H1 (cell line): ENCODE results near the gene C18orf63. TPM values are rescaled to one million over a fixed set of nuclear protein-coding genes. Genes with fewer than 3 reads are reported as not detected.

Experiments used
- HDAC6 ChIP-seq: IDR thresholded peaks from one replicate; pipeline ENCODE4 v1.7.1; 2012; ENCODE audit warnings: low read depth, mild to moderate bottlenecking, inconsistent platforms, low read length, moderate library complexity
- TEAD4 ChIP-seq: IDR thresholded peaks from 2 replicates; pipeline ENCODE4 v1.6.1; 2012; ENCODE audit warnings: low read depth, low read length, inconsistent platforms, mixed read lengths
- YY1 ChIP-seq: IDR thresholded peaks from 2 replicates; pipeline ENCODE4 v1.6.1; 2011; ENCODE audit warnings: low read depth, mild to moderate bottlenecking, low read length
- polyA plus RNA-seq, 7 experiments: library from polyadenylated mRNA; depleted of rRNA in 3 of 7; stranded (reverse) in 5 of 7; unstranded in 2 of 7; fragments of >200 nt in 5 of 7; fragments of 200-250 nt in 2 of 7; gene quantifications; 1 replicate in 5 of 7; 2 replicates in 1 of 7; 4 replicates in 1 of 7; pipeline versions ENCODE4 v1.2.1 to v1.2.3, GENCODE V29; 2011 to 2013; ENCODE audit warnings: missing spikeins in 2 of 7, mixed read lengths in 2 of 7
- total RNA-seq: library from RNA; stranded (reverse); fragmentation: NEBNext Ultra II Directional; extraction: Animal tissue kit (Norgen Biotek cat#: 25700); gene quantifications from 2 replicates; pipeline ENCODE4 v1.2.1, GENCODE V29; 2021
- TF ChIP-seq, protein P1 (sequence below): fragments of 300-600 bp; sonication (generic); IDR thresholded peaks from 2 replicates; pipeline ENCODE4 v1.7.1; 2012; ENCODE audit warnings: low read length, moderate library complexity, mild to moderate bottlenecking, inconsistent platforms; ENCODE audit not compliant: insufficient replicate concordance
- TF ChIP-seq, protein P2 (sequence below): IDR thresholded peaks from 2 replicates; pipeline ENCODE4 v1.6.1; 2012; ENCODE audit warnings: low read length, inconsistent platforms

C18orf63 gene
- total and polyA plus RNA-seq, 2 of the 8 experiments (the other 6 are each of a cell fraction or from before 2014, with no cell fraction given), result not detected

DNA sequence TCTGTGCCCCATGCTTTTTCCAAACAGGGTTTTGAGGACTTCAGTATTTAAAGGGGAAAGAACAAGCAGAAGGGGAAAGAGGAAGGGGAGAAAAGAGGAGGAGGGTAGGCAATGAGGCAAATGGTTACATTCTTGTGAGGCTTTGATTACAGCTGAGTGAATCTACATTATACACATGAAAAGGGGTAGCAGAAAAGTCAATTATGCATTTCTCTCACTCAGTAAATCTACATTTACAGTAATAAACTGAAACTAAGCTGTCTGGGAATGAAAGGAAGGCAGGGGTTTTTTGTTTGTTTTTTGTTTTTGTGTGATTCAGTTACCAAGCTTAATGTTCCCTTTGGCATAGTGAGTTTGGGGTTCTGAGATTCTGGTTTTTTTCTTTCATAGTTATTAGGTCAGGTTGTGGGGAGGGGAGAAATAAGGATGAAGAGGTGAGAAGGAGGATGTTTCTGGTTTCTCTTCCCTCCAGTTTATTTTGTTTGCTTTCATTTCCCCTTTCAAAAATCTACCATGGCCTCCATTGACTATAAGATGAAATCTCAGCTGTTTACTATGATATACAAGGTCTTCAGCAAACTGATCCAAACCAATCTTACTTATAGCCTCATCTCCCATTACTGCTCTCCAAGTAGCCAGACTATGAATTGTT is 18.7 kb downstream of the C18orf63 start (continued):
- TF ChIP-seq, protein P1, sequence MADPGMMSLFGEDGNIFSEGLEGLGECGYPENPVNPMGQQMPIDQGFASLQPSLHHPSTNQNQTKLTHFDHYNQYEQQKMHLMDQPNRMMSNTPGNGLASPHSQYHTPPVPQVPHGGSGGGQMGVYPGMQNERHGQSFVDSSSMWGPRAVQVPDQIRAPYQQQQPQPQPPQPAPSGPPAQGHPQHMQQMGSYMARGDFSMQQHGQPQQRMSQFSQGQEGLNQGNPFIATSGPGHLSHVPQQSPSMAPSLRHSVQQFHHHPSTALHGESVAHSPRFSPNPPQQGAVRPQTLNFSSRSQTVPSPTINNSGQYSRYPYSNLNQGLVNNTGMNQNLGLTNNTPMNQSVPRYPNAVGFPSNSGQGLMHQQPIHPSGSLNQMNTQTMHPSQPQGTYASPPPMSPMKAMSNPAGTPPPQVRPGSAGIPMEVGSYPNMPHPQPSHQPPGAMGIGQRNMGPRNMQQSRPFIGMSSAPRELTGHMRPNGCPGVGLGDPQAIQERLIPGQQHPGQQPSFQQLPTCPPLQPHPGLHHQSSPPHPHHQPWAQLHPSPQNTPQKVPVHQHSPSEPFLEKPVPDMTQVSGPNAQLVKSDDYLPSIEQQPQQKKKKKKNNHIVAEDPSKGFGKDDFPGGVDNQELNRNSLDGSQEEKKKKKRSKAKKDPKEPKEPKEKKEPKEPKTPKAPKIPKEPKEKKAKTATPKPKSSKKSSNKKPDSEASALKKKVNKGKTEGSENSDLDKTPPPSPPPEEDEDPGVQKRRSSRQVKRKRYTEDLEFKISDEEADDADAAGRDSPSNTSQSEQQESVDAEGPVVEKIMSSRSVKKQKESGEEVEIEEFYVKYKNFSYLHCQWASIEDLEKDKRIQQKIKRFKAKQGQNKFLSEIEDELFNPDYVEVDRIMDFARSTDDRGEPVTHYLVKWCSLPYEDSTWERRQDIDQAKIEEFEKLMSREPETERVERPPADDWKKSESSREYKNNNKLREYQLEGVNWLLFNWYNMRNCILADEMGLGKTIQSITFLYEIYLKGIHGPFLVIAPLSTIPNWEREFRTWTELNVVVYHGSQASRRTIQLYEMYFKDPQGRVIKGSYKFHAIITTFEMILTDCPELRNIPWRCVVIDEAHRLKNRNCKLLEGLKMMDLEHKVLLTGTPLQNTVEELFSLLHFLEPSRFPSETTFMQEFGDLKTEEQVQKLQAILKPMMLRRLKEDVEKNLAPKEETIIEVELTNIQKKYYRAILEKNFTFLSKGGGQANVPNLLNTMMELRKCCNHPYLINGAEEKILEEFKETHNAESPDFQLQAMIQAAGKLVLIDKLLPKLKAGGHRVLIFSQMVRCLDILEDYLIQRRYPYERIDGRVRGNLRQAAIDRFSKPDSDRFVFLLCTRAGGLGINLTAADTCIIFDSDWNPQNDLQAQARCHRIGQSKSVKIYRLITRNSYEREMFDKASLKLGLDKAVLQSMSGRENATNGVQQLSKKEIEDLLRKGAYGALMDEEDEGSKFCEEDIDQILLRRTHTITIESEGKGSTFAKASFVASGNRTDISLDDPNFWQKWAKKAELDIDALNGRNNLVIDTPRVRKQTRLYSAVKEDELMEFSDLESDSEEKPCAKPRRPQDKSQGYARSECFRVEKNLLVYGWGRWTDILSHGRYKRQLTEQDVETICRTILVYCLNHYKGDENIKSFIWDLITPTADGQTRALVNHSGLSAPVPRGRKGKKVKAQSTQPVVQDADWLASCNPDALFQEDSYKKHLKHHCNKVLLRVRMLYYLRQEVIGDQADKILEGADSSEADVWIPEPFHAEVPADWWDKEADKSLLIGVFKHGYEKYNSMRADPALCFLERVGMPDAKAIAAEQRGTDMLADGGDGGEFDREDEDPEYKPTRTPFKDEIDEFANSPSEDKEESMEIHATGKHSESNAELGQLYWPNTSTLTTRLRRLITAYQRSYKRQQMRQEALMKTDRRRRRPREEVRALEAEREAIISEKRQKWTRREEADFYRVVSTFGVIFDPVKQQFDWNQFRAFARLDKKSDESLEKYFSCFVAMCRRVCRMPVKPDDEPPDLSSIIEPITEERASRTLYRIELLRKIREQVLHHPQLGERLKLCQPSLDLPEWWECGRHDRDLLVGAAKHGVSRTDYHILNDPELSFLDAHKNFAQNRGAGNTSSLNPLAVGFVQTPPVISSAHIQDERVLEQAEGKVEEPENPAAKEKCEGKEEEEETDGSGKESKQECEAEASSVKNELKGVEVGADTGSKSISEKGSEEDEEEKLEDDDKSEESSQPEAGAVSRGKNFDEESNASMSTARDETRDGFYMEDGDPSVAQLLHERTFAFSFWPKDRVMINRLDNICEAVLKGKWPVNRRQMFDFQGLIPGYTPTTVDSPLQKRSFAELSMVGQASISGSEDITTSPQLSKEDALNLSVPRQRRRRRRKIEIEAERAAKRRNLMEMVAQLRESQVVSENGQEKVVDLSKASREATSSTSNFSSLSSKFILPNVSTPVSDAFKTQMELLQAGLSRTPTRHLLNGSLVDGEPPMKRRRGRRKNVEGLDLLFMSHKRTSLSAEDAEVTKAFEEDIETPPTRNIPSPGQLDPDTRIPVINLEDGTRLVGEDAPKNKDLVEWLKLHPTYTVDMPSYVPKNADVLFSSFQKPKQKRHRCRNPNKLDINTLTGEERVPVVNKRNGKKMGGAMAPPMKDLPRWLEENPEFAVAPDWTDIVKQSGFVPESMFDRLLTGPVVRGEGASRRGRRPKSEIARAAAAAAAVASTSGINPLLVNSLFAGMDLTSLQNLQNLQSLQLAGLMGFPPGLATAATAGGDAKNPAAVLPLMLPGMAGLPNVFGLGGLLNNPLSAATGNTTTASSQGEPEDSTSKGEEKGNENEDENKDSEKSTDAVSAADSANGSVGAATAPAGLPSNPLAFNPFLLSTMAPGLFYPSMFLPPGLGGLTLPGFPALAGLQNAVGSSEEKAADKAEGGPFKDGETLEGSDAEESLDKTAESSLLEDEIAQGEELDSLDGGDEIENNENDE, result no peak
- TF ChIP-seq, protein P2, sequence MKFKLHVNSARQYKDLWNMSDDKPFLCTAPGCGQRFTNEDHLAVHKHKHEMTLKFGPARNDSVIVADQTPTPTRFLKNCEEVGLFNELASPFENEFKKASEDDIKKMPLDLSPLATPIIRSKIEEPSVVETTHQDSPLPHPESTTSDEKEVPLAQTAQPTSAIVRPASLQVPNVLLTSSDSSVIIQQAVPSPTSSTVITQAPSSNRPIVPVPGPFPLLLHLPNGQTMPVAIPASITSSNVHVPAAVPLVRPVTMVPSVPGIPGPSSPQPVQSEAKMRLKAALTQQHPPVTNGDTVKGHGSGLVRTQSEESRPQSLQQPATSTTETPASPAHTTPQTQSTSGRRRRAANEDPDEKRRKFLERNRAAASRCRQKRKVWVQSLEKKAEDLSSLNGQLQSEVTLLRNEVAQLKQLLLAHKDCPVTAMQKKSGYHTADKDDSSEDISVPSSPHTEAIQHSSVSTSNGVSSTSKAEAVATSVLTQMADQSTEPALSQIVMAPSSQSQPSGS, result no peak
- no peak for TF ChIP-seq TEAD4
- no peak for TF ChIP-seq HDAC6
- TF ChIP-seq YY1, result no peak
- TF ChIP-seq, all 59 proteins: peak for 0
